ENCODE data around the gene PSPN.

PSPN gene, protein sequence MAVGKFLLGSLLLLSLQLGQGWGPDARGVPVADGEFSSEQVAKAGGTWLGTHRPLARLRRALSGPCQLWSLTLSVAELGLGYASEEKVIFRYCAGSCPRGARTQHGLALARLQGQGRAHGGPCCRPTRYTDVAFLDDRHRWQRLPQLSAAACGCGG

DNA sequence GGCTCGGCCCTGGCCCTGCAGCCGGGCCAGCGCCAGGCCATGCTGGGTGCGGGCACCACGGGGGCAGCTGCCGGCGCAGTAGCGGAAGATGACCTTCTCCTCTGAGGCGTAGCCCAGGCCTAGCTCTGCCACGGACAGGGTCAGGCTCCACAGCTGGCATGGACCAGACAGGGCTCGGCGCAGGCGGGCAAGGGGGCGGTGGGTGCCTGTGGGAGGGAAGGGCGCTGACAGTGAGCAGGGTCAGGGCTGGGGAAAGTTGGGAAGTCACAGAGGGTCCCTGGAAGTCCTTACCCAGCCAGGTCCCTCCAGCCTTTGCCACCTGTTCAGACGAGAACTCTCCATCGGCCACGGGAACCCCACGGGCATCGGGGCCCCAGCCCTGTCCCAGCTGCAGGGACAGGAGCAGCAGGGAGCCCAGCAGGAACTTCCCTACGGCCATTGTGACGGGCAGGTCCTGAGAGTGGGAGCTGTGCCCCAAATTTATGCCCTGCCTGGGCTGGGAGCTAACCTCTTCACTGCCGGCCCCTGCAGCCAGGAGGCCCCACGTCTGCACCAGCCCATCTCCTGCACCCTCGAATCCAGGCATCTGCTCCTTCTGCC, at the start of gene PSPN:
Gene PSPN (minus strand): TSS at position 523 of the 600 bp plus-strand sequence. CDS start 84 bp downstream, at position 439.
- DNase-seq (ENCODE audit: extremely low read depth, low read depth), result no peak
- TF ChIP-seq, protein P1, sequence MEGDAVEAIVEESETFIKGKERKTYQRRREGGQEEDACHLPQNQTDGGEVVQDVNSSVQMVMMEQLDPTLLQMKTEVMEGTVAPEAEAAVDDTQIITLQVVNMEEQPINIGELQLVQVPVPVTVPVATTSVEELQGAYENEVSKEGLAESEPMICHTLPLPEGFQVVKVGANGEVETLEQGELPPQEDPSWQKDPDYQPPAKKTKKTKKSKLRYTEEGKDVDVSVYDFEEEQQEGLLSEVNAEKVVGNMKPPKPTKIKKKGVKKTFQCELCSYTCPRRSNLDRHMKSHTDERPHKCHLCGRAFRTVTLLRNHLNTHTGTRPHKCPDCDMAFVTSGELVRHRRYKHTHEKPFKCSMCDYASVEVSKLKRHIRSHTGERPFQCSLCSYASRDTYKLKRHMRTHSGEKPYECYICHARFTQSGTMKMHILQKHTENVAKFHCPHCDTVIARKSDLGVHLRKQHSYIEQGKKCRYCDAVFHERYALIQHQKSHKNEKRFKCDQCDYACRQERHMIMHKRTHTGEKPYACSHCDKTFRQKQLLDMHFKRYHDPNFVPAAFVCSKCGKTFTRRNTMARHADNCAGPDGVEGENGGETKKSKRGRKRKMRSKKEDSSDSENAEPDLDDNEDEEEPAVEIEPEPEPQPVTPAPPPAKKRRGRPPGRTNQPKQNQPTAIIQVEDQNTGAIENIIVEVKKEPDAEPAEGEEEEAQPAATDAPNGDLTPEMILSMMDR (IDR thresholded peaks at IDR 0.05; ENCODE audit: low read depth, low read length, missing control alignments), result no peak
- H3K4me3 ChIP-seq (replicated peaks; ENCODE audit: low read depth, low read length), result no peak within 1 kb of the TSS

DNA sequence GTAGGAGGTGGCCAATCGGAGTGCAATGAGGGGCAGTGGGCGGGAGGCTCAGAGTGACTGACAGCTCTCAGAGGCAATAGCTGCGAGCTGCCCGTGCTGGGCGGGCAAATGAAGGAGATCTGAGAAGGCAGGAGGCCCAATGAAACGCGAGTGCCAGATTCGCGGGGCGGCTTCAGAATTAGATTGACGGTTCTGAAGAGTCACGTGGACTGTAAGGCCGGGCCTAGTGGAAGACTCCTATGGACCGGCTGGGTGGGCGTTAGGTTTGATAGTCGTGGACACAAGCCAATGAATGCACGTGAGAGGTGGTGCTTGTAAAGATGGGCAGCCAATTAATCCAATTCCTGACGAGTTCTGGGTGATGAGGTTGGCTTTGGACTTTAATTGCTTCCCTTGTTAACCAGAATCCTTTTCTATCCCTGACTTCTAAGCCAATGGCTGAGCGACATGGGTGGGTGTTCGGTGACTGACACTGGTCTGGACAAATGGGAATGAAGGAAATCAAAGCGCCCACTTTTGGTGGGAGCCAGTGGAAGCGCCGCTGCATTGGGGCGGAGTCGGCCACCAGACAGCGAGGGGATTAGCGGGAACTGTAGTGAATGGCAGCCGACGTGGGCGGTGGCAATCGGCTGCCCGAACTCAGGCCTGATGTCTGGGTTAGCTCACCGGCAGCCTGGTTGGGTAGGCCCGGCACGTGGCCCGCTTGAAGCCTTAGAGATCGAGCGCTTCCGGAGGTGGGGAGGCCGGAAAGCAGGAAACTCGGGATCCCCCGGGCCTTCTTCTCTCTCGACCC, 49.4 kb upstream of the PSPN start:
- H3K4me3 ChIP-seq (replicated peaks; ENCODE audit: low read depth, low read length), result no peak overlapping the region
- TF ChIP-seq, protein P1 (IDR thresholded peaks at IDR 0.05; ENCODE audit: low read depth, low read length, missing control alignments), result no peak
- peak; percentile 100 for DNase-seq (ENCODE audit: extremely low read depth, low read depth)

DNA sequence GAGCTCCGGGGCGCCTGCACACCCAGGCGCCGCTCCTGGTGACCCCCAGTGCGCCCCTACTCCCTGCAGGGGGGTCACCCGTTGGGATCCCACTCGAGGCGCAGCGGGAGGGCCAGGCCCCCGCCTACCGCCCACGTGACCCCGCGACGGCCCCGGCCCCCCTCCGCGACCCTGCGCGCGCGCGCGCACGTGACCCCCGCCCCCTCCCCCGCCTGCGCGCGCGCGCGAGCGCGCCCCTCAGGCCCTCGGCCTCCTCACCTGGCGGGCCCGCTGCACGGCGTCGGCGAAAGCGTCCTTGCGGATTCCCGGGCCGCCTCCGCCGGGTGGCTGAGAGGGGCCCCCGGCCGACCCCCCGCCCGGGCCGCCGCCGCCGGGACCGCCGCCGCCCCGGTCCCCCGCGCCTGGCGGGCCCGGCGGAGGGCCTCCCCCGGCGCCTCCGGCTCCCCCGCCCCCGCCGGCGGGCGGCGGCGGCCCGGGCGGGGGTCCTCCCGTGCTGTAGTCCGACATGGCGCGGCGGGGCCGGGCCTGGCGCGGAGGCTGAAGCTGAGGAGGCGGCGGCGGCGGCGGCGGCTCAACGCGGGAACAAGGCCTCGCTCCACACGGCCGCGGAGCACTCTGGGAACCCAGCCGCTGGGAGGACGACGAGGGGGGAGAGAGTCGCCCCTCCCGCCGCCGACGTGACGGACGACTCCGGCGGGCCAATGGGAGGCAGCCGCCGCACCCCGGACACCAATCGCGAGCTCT, 48.6 kb upstream of the PSPN start, which contains the start of gene KHSRP:
Gene KHSRP (minus strand): TSS at position 617 of the 744 bp plus-strand sequence. CDS start 110 bp downstream, at position 507.
- H3K4me3 ChIP-seq (replicated peaks; ENCODE audit: low read depth, low read length), result peak within 1 kb of the TSS; percentile 97
- no peak for DNase-seq (ENCODE audit: extremely low read depth, low read depth)
- TF ChIP-seq, protein P1 (IDR thresholded peaks at IDR 0.05; ENCODE audit: low read depth, low read length, missing control alignments), result no peak

DNA sequence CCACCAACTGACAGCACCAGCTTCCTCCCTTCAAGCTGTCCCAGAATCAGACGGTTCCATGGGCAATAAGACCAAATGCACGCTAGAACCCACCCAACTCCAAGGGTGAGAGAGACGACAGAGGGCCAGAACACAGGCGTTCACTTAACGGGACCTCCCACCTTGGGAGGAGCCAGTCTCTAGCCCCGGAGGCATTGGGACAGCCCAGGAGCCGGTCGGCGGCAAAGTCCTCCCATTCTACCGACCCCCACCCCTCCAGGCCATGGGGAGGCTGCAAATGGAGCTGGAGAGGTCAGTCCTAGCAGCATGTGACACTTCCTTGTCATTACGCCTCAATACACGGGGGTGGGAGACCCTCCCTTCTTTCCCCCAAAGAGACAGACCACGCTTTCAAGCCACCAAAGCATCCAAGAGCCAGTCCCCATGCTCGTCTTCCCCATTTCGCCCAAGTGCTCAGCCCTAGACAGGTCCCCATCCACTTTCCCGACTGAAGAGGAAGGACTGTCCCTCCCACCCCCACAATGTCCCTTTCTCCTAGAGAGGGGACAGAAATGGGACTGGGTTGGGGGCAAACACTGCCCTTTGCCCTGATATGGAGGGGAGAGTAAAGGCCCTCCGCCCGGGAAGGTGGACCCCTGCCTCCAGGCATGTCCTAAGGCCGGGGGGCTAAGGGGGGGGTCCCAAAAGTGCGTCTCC, 47.9 kb upstream of the PSPN start:
- DNase-seq (ENCODE audit: extremely low read depth, low read depth), result no peak
- TF ChIP-seq, protein P1 (IDR thresholded peaks at IDR 0.05; ENCODE audit: low read depth, low read length, missing control alignments), result no peak
- peak overlapping the region; percentile 97 for H3K4me3 ChIP-seq (replicated peaks; ENCODE audit: low read depth, low read length)

DNA sequence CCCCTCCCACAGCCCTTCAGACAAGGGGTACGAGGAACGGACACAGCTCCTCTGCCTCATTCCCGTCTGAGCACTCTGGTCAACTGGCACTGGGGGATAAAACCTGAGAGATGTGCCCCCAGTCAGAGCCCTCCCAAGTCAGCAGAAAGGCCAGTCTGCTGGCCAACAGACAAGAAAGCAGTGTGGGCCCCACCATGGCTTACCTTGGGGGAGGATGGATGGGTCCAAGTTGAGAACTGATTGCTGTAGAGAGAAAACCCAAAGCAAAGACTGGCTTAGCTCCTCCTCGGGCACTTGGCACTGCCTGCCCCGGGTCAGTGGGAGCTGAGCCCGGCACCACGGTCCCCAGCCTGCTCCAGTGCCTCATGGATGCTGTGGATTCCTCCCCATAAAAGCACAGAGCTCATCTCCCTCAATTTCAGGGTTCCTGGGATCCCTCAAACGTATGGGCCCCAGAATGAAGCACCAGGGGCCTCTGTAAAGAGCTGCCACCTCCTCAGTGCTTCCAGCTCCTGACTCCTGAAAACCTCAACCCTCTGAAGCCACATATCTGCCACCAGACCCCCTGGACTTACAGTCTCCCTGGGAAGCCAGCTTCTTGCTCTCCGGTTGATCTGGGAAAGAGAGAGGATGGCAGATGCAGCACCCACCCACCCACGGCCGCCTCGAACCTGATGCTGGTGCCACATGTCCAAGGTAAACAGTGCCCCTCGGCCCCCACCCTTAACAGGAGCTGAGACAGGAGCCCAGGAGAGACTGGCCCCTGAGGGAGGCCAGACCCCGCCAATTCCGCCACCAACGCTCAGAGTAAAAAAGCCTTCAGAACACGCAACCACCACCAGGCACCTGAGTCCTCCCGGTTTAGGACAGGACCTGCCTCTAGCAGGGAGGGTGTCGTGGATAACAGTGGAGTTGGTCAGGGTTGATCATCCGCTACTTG, 45.6 kb upstream of the PSPN start:
- DNase-seq (ENCODE audit: extremely low read depth, low read depth), result no peak
- TF ChIP-seq, protein P1 (IDR thresholded peaks at IDR 0.05; ENCODE audit: low read depth, low read length, missing control alignments), result no peak
- no peak overlapping the region for H3K4me3 ChIP-seq (replicated peaks; ENCODE audit: low read depth, low read length)
